HCT116 (cell line): ENCODE results near the gene TAF15. TPM values are rescaled to one million over a fixed set of nuclear protein-coding genes. Genes with fewer than 3 reads are reported as not detected.

Experiments used
- ATAC-seq: fragments of 200-7000 bp; cut with Tn5 transposase; 2 replicates; pipeline ENCODE4 v1.9.1; 2020; ENCODE audit warnings: mild to moderate bottlenecking, moderate library complexity
- BruUV-seq: library from RNA; stranded (reverse); fragments of 400-500 nt; replicated peaks from 2 replicates; lab custom pipeline; 2021; lab: Mats Ljungman, UMichigan
- CTCF ChIA-PET: fragments of 300-600 bp; sonication (Branson Sonifier 250); formaldehyde crosslinking; loops from one replicate; lab custom pipeline; 2021; ENCODE audit warnings: antibody characterized with exemption; lab: Charles Lee
- POLR2A ChIA-PET: fragments of 300-600, 350-600 bp; sonication (Branson Sonifier 250); formaldehyde crosslinking; loops from one replicate; lab custom pipeline; 2021; ENCODE audit warnings: antibody characterized with exemption; lab: Charles Lee
- RAD21 ChIA-PET, 2 experiments: fragments of 300-600 bp; sonication (Branson Sonifier 250); formaldehyde crosslinking; loops; one replicate each; lab custom pipeline; 2023; ENCODE audit warnings: low total read pairs in 2 of 2; ENCODE audit not compliant: uncharacterized antibody in 2 of 2, unreplicated experiment in 2 of 2, low non-redundant PET in 1 of 2; lab: Charles Lee
- DNase-seq: peaks from one replicate; pipeline ENCODE4 v3.0.0-alpha.2; 2010; ENCODE audit warnings: low read depth, low spot score
- H2AFZ ChIP-seq: fragments of 200-600 bp; shearing (Covaris generic), sonication (generic); 2 replicates; pipeline ENCODE4 v1.6.1; 2017; ENCODE audit warnings: low read depth, mixed run types, mixed read lengths, antibody characterized with exemption, low read length; ENCODE audit not compliant: poor library complexity, severe bottlenecking
- H3K27ac ChIP-seq: 2 replicates; pipeline ENCODE4 v1.5.1; 2012; ENCODE audit warnings: low read depth, low read length
- H3K27me3 ChIP-seq: fragments of 200-600 bp; sonication (generic); 2 replicates; pipeline ENCODE4 v1.6.1; 2016; ENCODE audit warnings: mixed run types, low read length, mixed read lengths; ENCODE audit not compliant: insufficient read depth
- H3K36me3 ChIP-seq, 2 experiments: fragments of 200-500 bp in 1 of 2; fragments of 200-600 bp in 1 of 2; sonication (Bioruptor generic) in 1 of 2; sonication (generic) in 1 of 2; 2 replicates each; pipeline versions ENCODE4 v1.5.1 to v1.6.1; 2014 to 2016; ENCODE audit warnings: low read length in 2 of 2, inconsistent platforms in 1 of 2, mixed read lengths in 1 of 2, mixed run types in 1 of 2; ENCODE audit not compliant: insufficient read depth in 2 of 2, control insufficient read depth in 1 of 2
- H3K4me1 ChIP-seq, 2 experiments: fragments of 200-600 bp in 1 of 2; sonication (generic) in 1 of 2; 2 replicates each; pipeline versions ENCODE4 v1.5.1 to v1.6.1; 2012 to 2017; ENCODE audit warnings: low read length in 2 of 2, inconsistent platforms in 1 of 2, mild to moderate bottlenecking in 1 of 2, mixed read lengths in 1 of 2, mixed run types in 1 of 2, moderate library complexity in 1 of 2; ENCODE audit not compliant: insufficient read depth in 2 of 2, control insufficient read depth in 1 of 2
- H3K4me2 ChIP-seq: fragments of 200-600 bp; sonication (generic); 2 replicates; pipeline ENCODE4 v1.6.1; 2017; ENCODE audit warnings: mixed run types, low read length, mixed read lengths
- H3K4me3 ChIP-seq, 2 experiments: fragments of 200-600 bp in 1 of 2; sonication (generic) in 1 of 2; replicated peaks in 1 of 2; 2 replicates each; pipeline ENCODE4 v1.5.1; 2011 to 2016; ENCODE audit warnings: low read length in 2 of 2, control low read depth in 1 of 2, low read depth in 1 of 2, mild to moderate bottlenecking in 1 of 2, mixed read lengths in 1 of 2, mixed run types in 1 of 2
- H3K79me2 ChIP-seq: fragments of 200-600 bp; sonication (generic); 2 replicates; pipeline ENCODE4 v1.6.1; 2017; ENCODE audit warnings: mild to moderate bottlenecking, mixed run types, low read length, moderate library complexity, mixed read lengths; ENCODE audit not compliant: insufficient read depth
- H3K9ac ChIP-seq: fragments of 200-600 bp; sonication (generic); 2 replicates; pipeline ENCODE4 v1.6.1; 2016; ENCODE audit warnings: low read length, mixed read lengths
- H3K9me2 ChIP-seq: fragments of 200-600 bp; sonication (generic), shearing (Covaris generic); 2 replicates; pipeline ENCODE4 v1.6.1; 2017; ENCODE audit warnings: mixed run types, mild to moderate bottlenecking, moderate library complexity; ENCODE audit not compliant: insufficient read depth
- H3K9me3 ChIP-seq, 2 experiments: fragments of 200-500 bp in 1 of 2; fragments of 200-600 bp in 1 of 2; sonication (Bioruptor generic) in 1 of 2; sonication (generic) in 1 of 2; 2 replicates each; pipeline ENCODE4 v1.6.1; 2014 to 2017; ENCODE audit warnings: low read length in 2 of 2, mixed read lengths in 2 of 2, inconsistent platforms in 1 of 2, low read depth in 1 of 2, mild to moderate bottlenecking in 1 of 2, mixed run types in 1 of 2, moderate library complexity in 1 of 2; ENCODE audit not compliant: control insufficient read depth in 1 of 2, insufficient read depth in 1 of 2
- H4K20me1 ChIP-seq: fragments of 200-600 bp; sonication (generic), shearing (Covaris generic); 2 replicates; pipeline ENCODE4 v1.6.1; 2017; ENCODE audit warnings: mixed run types, mild to moderate bottlenecking, moderate library complexity; ENCODE audit not compliant: insufficient read depth
- CBX3 ChIP-seq: IDR thresholded peaks from 2 replicates; pipeline ENCODE4 v1.6.1; 2012; ENCODE audit warnings: low read depth
- CEBPB ChIP-seq: IDR thresholded peaks from 2 replicates; pipeline ENCODE4 v1.6.1; 2012; ENCODE audit warnings: low read depth
- CTCF ChIP-seq, 3 experiments: fragments of 200-600 bp in 1 of 3; sonication (generic) in 1 of 3; IDR thresholded peaks in 2 of 3; conservative IDR thresholded peaks in 1 of 3; 2 replicates each; pipeline ENCODE4 v1.5.1; 2012 to 2017; ENCODE audit warnings: low read depth in 2 of 3, low read length in 2 of 3, antibody characterized with exemption in 1 of 3, borderline replicate concordance in 1 of 3, control low read depth in 1 of 3, mild to moderate bottlenecking in 1 of 3, mixed read lengths in 1 of 3, mixed run types in 1 of 3, moderate library complexity in 1 of 3; ENCODE audit not compliant: insufficient read depth in 1 of 3
- EGR1 ChIP-seq: IDR thresholded peaks from 2 replicates; pipeline ENCODE4 v1.6.1; 2012; ENCODE audit warnings: low read depth
- ELF1 ChIP-seq: IDR thresholded peaks from 2 replicates; pipeline ENCODE4 v1.6.1; 2012; ENCODE audit warnings: low read depth, borderline replicate concordance
- EZH2phosphoT487 ChIP-seq: fragments of 200-600 bp; IDR thresholded peaks from 2 replicates; pipeline ENCODE4 v1.6.1; 2018; ENCODE audit warnings: antibody characterized with exemption, borderline replicate concordance
- JUND ChIP-seq: IDR thresholded peaks from 2 replicates; pipeline ENCODE4 v1.6.1; 2012
- POLR2A ChIP-seq: IDR thresholded peaks from 2 replicates; pipeline ENCODE4 v1.7.0; 2011; ENCODE audit warnings: borderline replicate concordance; ENCODE audit not compliant: insufficient read depth, insufficient read length; ENCODE audit errors: extremely low read depth
- POLR2AphosphoS5 ChIP-seq: IDR thresholded peaks from 2 replicates; pipeline ENCODE4 v1.6.1; 2011; ENCODE audit warnings: mild to moderate bottlenecking, low read depth, low read length, moderate library complexity
- RAD21 ChIP-seq: IDR thresholded peaks from 2 replicates; pipeline ENCODE4 v1.6.1; 2012; ENCODE audit warnings: low read depth, mild to moderate bottlenecking
- REST ChIP-seq: IDR thresholded peaks from 2 replicates; pipeline ENCODE4 v1.6.1; 2012; ENCODE audit warnings: low read depth
- SIN3A ChIP-seq: IDR thresholded peaks from 2 replicates; pipeline ENCODE4 v1.6.1; 2012; ENCODE audit warnings: low read depth
- SP1 ChIP-seq: IDR thresholded peaks from 2 replicates; pipeline ENCODE4 v1.6.1; 2012; ENCODE audit warnings: low read depth
- TCF7L2 ChIP-seq: IDR thresholded peaks from 2 replicates; pipeline ENCODE4 v1.7.0; 2011; ENCODE audit warnings: borderline replicate concordance, inconsistent platforms; ENCODE audit not compliant: insufficient read depth, insufficient read length; ENCODE audit errors: extremely low read depth
- YY1 ChIP-seq: IDR thresholded peaks from 2 replicates; pipeline ENCODE4 v1.6.1; 2011; ENCODE audit warnings: low read length, low read depth, moderate library complexity, mild to moderate bottlenecking; ENCODE audit not compliant: insufficient replicate concordance; ENCODE audit errors: extremely low read depth
- ZFX ChIP-seq: fragments of 450-650 bp; IDR thresholded peaks from 2 replicates; pipeline ENCODE4 v1.6.1; 2017
- ZNF274 ChIP-seq: fragments of 200-500 bp; sonication (Bioruptor generic); IDR thresholded peaks from 2 replicates; pipeline ENCODE4 v1.6.1; 2014; ENCODE audit warnings: mild to moderate bottlenecking, low read depth, low read length, inconsistent platforms
- intact Hi-C: fragments of 100-400 bp; cut with micrococcal nuclease; formaldehyde crosslinking; loops from 2 replicates; pipeline ENCODE4 v1.10.0; 2022
- total RNA-seq: library from RNA; stranded (reverse); gene quantifications from one replicate; pipeline ENCODE4 v1.2.1, GENCODE V29; 2021; ENCODE audit not compliant: unreplicated experiment
- TF ChIP-seq, protein P1 (sequence below): IDR thresholded peaks from 2 replicates; pipeline ENCODE4 v1.6.1; 2011; ENCODE audit warnings: mild to moderate bottlenecking, low read length, moderate library complexity; ENCODE audit not compliant: insufficient replicate concordance; ENCODE audit errors: extremely low read depth
- TF ChIP-seq, protein P2 (sequence below): IDR thresholded peaks from 2 replicates; pipeline ENCODE4 v1.6.1; 2012

Gene TAF15
- total RNA-seq, 1 experiment from 2014 or later = 346 TPM

DNA sequence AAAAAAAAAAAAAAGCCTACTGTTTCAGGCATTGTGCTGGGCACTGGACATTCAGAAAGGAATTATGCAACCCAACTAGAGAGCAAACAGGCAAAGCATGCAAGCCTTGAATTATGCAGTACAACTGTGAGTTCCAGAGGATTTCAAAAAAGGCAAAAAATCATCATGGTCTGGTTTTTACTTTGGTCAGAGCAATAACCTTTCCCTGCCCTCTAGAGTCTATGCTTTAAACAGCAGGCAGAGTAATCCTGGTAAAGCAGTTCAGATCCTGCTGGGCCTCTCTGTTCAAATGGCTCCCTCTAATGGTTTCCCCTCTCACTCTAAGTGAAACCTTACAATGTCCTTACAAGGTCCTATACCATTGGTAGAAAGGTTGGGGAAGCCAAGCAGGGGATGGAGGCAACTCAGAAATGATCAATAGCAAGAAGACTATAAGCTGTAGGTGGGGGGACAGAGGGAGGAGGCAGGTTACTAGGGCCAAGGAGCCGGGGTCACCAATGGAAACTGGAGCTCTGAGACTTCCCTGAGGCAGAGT lies 4.6 kb upstream of the TAF15 start:
- Histone ChIP-seq H3K9ac (peak overlapping the region; percentile 30; the same call in 1 of the 2 replicates), H2AFZ (peak overlapping the region; percentile 66), H3K27ac (peak overlapping the region; percentile 0; the same call in 1 of the 2 replicates), H3K36me3 (no peaks in the 10 kb centered on the region), H4K20me1 (no peaks in the 10 kb centered on the region), H3K4me3 (peak overlapping the region in 1 of 2 experiments; percentile 42; a peak in 2 of 4 replicates), H3K9me3 (no peaks in the 10 kb centered on the region), H3K27me3 (no peaks in the 10 kb centered on the region), H3K79me2 (peaks cover 4% of the 10 kb centered on the region), H3K4me1 (peaks cover 18 to 39% of the 10 kb centered on the region in 2 experiments), H3K9me2 (no peaks in the 10 kb centered on the region), H3K4me2 (peak overlapping the region; percentile 64)
- ATAC-seq = peak; percentile 63
- DNase-seq = peak; percentile 87
- BruUV-seq = no TSS peak
- ChIA-PET CTCF (interaction anchor here (0.6 to 3.6 kb wide), 8 partner anchors 9 to 192 kb away, joined by 3 to 66 read pairs (median 3); partner anchors contain the start of gene MMP28), RAD21 (interaction anchor here (0.6 to 2.1 kb wide), 3 partner anchors 19 to 41 kb away, joined by 3 to 10 read pairs (median 7); no protein-coding TSS in a partner anchor), POLR2A (interaction anchor here (0.7 to 1.5 kb wide), 2 partner anchors 34 to 41 kb away, joined by 3 to 4 read pairs; no protein-coding TSS in a partner anchor)
- intact Hi-C loops = loop anchor here (1.0 to 10.0 kb wide), 3 partner anchors 13 to 190 kb away; no protein-coding TSS in a partner anchor
- peak; percentile 98 for TF ChIP-seq RAD21
- no peak for TF ChIP-seq SP1
- no peak for TF ChIP-seq CBX3
- TF ChIP-seq, protein P1, sequence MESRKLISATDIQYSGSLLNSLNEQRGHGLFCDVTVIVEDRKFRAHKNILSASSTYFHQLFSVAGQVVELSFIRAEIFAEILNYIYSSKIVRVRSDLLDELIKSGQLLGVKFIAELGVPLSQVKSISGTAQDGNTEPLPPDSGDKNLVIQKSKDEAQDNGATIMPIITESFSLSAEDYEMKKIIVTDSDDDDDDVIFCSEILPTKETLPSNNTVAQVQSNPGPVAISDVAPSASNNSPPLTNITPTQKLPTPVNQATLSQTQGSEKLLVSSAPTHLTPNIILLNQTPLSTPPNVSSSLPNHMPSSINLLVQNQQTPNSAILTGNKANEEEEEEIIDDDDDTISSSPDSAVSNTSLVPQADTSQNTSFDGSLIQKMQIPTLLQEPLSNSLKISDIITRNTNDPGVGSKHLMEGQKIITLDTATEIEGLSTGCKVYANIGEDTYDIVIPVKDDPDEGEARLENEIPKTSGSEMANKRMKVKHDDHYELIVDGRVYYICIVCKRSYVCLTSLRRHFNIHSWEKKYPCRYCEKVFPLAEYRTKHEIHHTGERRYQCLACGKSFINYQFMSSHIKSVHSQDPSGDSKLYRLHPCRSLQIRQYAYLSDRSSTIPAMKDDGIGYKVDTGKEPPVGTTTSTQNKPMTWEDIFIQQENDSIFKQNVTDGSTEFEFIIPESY = no peak
- TF ChIP-seq ZNF274 = no peak
- no peak for TF ChIP-seq SIN3A
- TF ChIP-seq ZFX = no peak
- no peak for TF ChIP-seq JUND
- no peak for TF ChIP-seq TCF7L2
- TF ChIP-seq EGR1 = no peak
- TF ChIP-seq ELF1 = no peak
- TF ChIP-seq REST = no peak
- TF ChIP-seq, protein P2, sequence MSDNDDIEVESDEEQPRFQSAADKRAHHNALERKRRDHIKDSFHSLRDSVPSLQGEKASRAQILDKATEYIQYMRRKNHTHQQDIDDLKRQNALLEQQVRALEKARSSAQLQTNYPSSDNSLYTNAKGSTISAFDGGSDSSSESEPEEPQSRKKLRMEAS = no peak
- no peak for TF ChIP-seq POLR2A
- no peak for TF ChIP-seq CEBPB
- TF ChIP-seq EZH2phosphoT487 = no peak
- TF ChIP-seq POLR2AphosphoS5 = peak; percentile 27; the same call in 1 of the 2 replicates
- TF ChIP-seq CTCF (IDR thresholded peaks at IDR 0.05 in 2 of 3, conservative IDR thresholded peaks at IDR 0.05 in 1 of 3; ENCODE audit: borderline replicate concordance in 1 of 3, insufficient read depth in 1 of 3, low read depth in 2 of 3, low read length in 2 of 3) = peak; percentile 87 to 99 (median 88)
- peak; percentile 57 for TF ChIP-seq YY1
